Measurements from ENCODE around the gene TRIM15.
A peak's percentile ranks its signal among the peaks of the same experiment; 100 is the strongest.

Gene TRIM15

GRCh38 chr6:30154061-30154460 is 9.3 kb upstream of the TRIM15 start:
- H3K4me1 ChIP-seq, result peaks cover 0 to 5% (median 2%) of the 10 kb centered on the region in 4 donors
- TF ChIP-seq CTCF (IDR thresholded peaks at IDR 0.05), result no peak
- no peaks in the 10 kb centered on the region for H3K36me3 ChIP-seq
- peaks cover 0 to 22% of the 10 kb centered on the region in 2 donors for H3K27me3 ChIP-seq
- DNase-seq, result no peak
- no peak overlapping the region for H3K4me3 ChIP-seq
- H3K9me3 ChIP-seq, result no peaks in the 10 kb centered on the region
- intact Hi-C loops (cut with DNase I; ENCODE audit: low total_unique reads), result no loop called here
- H3K27ac ChIP-seq, result no peak overlapping the region

DNA sequence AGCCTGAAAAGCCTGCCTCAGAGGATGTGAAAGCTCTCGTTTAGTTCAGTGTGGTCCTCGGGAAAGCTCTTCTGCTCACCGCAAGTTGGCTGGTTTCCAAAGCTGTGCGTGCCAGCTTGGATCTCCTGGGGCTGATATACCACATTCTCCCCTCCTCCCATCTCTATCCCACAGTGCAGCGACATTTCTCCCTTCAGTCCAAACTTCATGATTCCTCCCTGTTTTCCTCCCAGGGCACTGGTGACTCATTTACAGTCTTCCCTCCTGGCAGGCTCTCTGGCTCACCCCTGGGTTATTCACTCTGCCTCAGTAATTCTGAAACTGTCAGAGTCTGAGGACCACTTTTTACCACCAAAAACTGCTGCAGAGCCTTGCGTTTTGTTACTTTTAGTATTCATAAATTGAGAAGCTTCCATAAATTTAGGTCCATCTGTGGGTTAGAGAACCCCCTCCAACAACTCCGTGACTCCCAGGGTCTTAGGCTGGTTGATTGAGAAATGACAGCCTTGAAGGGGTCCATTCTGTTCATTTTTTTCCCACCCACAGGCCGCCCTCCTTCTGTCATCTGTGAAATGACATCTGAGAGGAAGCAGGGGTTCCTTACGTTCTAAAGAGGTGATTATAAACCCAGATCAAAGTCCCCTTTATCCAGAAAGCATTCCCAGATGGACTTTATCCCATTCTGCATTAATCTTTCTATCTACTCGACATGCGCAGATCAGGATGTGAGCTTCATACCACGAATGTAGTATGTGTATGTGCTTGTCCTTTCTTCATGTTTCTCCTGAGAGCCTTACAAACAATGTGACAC is 8.4 kb upstream of the TRIM15 start:
- no peak overlapping the region for H3K27ac ChIP-seq
- DNase-seq, result no peak
- peaks cover 0 to 5% (median 2%) of the 10 kb centered on the region in 4 donors for H3K4me1 ChIP-seq
- no peak overlapping the region for H3K4me3 ChIP-seq
- TF ChIP-seq CTCF (IDR thresholded peaks at IDR 0.05), result no peak
- H3K9me3 ChIP-seq, result no peaks in the 10 kb centered on the region
- H3K27me3 ChIP-seq, result peaks cover 0 to 25% of the 10 kb centered on the region in 2 donors
- intact Hi-C loops (cut with DNase I; ENCODE audit: low total_unique reads), result no loop called here
- H3K36me3 ChIP-seq, result no peaks in the 10 kb centered on the region

DNA sequence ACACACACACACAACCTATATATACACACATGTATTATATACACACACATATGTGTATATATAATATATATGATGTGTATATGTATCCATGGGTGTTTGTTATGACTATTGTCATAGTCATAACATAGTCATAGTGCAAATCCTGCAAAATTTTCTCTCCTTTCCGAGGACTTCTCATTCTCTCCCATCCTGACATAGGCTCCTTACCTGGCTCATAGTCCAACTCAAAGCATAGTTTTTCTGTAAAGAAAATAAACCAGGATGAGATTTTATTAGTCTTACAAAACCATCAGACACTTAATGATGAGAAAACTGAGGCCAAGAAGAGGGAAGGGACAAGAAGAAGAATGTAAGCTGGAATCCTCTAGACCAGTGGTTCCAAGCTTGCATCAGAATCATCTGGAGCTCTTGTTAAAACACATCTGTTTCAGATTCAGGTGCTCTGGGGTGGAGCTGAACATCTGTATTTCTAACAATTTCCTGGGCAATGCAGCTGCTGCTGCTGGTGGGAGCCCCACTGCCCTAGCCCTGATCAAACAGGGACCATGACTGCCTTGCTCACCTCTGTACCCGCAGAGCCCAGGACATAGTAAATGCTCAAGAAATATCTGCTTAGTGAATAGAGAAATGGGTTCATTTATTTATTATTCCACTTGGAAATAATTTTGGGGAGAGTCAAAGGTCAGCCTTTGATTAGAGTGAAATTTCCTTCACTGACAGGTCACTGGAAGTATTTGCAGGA is 7.7 kb upstream of the TRIM15 start:
- no peaks in the 10 kb centered on the region for H3K9me3 ChIP-seq
- H3K27me3 ChIP-seq, result peaks cover 0 to 26% of the 10 kb centered on the region in 2 donors
- intact Hi-C loops (cut with DNase I; ENCODE audit: low total_unique reads), result no loop called here
- no peak overlapping the region for H3K4me3 ChIP-seq
- TF ChIP-seq CTCF (IDR thresholded peaks at IDR 0.05), result no peak
- peaks cover 0 to 5% (median 2%) of the 10 kb centered on the region in 4 donors for H3K4me1 ChIP-seq
- DNase-seq, result no peak
- no peaks in the 10 kb centered on the region for H3K36me3 ChIP-seq
- no peak overlapping the region for H3K27ac ChIP-seq

DNA sequence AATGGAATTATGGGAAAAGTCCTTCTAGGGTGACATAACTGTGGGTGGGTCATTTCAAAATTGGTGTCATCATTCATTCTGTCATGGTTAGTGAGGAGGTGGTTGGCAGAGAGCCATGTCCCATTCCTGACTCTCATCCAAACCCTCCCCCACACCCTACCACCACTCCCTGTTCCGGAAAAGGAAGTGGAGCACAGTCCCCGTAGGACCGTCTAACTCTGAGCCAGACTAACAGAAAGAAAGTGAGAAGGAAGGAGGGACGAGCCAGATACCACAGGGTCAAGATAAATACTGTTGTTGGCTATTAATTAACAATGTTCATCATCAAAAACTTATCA is 7.1 kb upstream of the TRIM15 start:
- no peaks in the 10 kb centered on the region for H3K36me3 ChIP-seq
- H3K27me3 ChIP-seq, result peaks cover 0 to 29% of the 10 kb centered on the region in 2 donors
- intact Hi-C loops (cut with DNase I; ENCODE audit: low total_unique reads), result no loop called here
- DNase-seq, result peak in 1 of 2 donors; percentile 54
- H3K9me3 ChIP-seq, result no peaks in the 10 kb centered on the region
- no peak overlapping the region for H3K4me3 ChIP-seq
- TF ChIP-seq CTCF (IDR thresholded peaks at IDR 0.05), result no peak
- peaks cover 0 to 5% (median 2%) of the 10 kb centered on the region in 4 donors for H3K4me1 ChIP-seq
- no peak overlapping the region for H3K27ac ChIP-seq

DNA sequence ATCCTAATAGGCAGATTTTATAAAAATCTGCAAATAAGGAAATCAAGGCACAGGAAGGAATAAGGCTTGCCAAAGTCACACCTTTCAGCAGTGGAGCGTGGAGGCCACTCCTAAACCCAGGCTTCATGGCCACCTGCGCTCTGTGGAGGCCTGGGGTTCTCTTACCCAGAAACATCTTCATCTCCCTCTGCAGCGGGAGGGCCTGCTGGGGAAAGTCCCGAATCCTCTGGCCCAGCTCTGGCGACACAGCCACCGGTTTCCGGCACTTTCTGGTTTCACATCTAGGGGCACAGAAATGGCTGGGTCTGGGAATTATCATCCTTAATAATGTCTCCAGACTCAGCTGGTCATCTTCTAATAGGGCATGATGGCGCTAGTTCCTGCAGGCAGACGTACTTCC is 6.6 kb upstream of the TRIM15 start:
- peaks cover 0 to 5% (median 2%) of the 10 kb centered on the region in 4 donors for H3K4me1 ChIP-seq
- no peak for TF ChIP-seq CTCF (IDR thresholded peaks at IDR 0.05)
- H3K4me3 ChIP-seq, result no peak overlapping the region
- no peaks in the 10 kb centered on the region for H3K36me3 ChIP-seq
- no peak overlapping the region for H3K27ac ChIP-seq
- no peak for DNase-seq
- H3K27me3 ChIP-seq, result peaks cover 0 to 29% of the 10 kb centered on the region in 2 donors
- intact Hi-C loops (cut with DNase I; ENCODE audit: low total_unique reads), result no loop called here
- no peaks in the 10 kb centered on the region for H3K9me3 ChIP-seq
